B cell (primary cell): ENCODE data around the gene FXYD3.

ENCODE experiments used
- EZH2 ChIP-seq: IDR thresholded peaks from 2 replicates; pipeline ENCODE4 v1.6.1; 2012; ENCODE audit warnings: borderline replicate concordance, low read depth, mild to moderate bottlenecking, moderate library complexity, low read length; ENCODE audit not compliant: insufficient read depth, poor library complexity, severe bottlenecking
- TF ChIP-seq, protein P1 (sequence below): fragments of 200-600 bp; IDR thresholded peaks from one replicate; pipeline ENCODE4 v1.8.0; 2022; ENCODE audit warnings: antibody characterized with exemption, mild to moderate bottlenecking

DNA sequence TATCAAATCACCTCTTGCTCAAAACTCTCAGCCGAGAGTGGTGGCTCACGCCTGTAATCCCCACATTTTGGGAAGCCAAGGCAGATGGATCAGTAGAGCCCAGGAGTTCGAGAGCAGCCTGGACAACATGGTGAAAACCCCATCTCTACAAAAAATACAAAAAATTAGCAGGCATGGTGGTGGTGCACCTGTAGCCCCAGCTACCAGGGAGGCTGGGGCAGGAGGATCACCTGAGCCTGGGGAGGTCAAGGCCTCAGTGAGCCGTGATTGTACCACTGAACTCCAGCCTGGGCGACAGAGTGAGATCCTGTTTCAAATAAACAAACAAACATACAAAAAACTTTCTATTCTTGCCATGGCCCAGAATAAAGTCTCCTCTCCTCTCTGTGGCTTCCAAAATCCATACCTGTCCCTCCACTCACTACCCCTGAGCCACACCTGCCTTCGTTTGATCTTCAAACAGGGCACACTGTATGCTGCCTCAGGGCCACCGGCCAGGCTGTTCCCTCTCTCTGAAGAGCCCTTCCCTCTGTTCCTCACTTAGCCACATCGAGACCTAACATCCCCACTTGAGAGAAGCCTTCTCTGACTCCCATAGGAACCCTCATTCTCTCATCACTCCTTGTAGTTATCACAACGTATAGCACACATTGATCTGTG is 12.9 kb downstream of the FXYD3 start:
- TF ChIP-seq, protein P1, sequence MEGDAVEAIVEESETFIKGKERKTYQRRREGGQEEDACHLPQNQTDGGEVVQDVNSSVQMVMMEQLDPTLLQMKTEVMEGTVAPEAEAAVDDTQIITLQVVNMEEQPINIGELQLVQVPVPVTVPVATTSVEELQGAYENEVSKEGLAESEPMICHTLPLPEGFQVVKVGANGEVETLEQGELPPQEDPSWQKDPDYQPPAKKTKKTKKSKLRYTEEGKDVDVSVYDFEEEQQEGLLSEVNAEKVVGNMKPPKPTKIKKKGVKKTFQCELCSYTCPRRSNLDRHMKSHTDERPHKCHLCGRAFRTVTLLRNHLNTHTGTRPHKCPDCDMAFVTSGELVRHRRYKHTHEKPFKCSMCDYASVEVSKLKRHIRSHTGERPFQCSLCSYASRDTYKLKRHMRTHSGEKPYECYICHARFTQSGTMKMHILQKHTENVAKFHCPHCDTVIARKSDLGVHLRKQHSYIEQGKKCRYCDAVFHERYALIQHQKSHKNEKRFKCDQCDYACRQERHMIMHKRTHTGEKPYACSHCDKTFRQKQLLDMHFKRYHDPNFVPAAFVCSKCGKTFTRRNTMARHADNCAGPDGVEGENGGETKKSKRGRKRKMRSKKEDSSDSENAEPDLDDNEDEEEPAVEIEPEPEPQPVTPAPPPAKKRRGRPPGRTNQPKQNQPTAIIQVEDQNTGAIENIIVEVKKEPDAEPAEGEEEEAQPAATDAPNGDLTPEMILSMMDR: no peak
- no peak for TF ChIP-seq EZH2
